Bronchial epithelial cell (primary cell): ENCODE measurements around the gene SORCS2. TPM values are rescaled to one million over a fixed set of nuclear protein-coding genes. Genes with fewer than 3 reads are reported as not detected.

ENCODE experiments used
- DNase-seq: peaks from one replicate; pipeline ENCODE4 v3.0.0-alpha.2; 2010; ENCODE audit warnings: low read depth
- FAIRE-seq: peaks from 2 replicates; lab custom pipeline; 2011; peaks lifted over from hg19 to GRCh38; lab: Jason Lieb, UNC
- H3K27me3 ChIP-seq: 2 replicates; pipeline ENCODE4 v1.5.1; 2011; ENCODE audit warnings: low read length; ENCODE audit not compliant: control insufficient read depth, insufficient read depth
- H3K36me3 ChIP-seq: 2 replicates; pipeline ENCODE4 v1.5.1; 2011; ENCODE audit warnings: low read length; ENCODE audit not compliant: control insufficient read depth, insufficient read depth
- H3K4me3 ChIP-seq: 2 replicates; pipeline ENCODE4 v1.5.1; 2011; ENCODE audit warnings: mild to moderate bottlenecking, low read depth, low read length, control low read depth
- total RNA-seq: library from RNA; depleted of rRNA; stranded (reverse); fragments of >200 nt; gene quantifications from 2 replicates; pipeline ENCODE4 v1.2.1, GENCODE V29; 2014
- TF ChIP-seq, protein P1 (sequence below): IDR thresholded peaks from 2 replicates; pipeline ENCODE4 v1.5.1; 2011; ENCODE audit warnings: mild to moderate bottlenecking, moderate library complexity, low read length, control low read depth, inconsistent platforms; ENCODE audit not compliant: insufficient read depth, severe bottlenecking

Gene SORCS2
- total RNA-seq, 1 donor from 2014 or later = under 0.01 TPM

DNA sequence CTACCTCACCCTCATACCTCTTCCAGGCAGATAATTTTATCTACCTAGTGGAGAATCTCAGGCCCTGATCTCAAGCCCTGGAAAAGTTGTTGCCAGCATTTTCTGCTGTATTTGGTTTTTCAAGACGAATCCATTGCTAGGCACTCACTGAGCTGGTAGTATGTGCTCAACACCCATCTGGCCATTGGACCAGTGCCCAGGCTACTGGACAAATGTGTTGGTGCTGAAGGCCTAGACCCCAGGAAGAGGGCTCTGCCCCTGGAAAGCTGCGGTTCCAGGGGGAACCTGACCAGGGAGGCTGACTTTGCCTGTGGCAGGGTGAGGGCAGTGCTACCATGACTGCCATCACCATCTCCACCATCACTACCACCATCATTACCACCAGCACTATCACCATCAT, 170.0 kb downstream of the SORCS2 start:
- Histone ChIP-seq H3K36me3 (no peaks in the 10 kb centered on the region), H3K4me3 (no peak overlapping the region), H3K27me3 (peaks cover 6% of the 10 kb centered on the region)
- DNase-seq (no peak), FAIRE-seq (peak; percentile 18)
- TF ChIP-seq, protein P1, sequence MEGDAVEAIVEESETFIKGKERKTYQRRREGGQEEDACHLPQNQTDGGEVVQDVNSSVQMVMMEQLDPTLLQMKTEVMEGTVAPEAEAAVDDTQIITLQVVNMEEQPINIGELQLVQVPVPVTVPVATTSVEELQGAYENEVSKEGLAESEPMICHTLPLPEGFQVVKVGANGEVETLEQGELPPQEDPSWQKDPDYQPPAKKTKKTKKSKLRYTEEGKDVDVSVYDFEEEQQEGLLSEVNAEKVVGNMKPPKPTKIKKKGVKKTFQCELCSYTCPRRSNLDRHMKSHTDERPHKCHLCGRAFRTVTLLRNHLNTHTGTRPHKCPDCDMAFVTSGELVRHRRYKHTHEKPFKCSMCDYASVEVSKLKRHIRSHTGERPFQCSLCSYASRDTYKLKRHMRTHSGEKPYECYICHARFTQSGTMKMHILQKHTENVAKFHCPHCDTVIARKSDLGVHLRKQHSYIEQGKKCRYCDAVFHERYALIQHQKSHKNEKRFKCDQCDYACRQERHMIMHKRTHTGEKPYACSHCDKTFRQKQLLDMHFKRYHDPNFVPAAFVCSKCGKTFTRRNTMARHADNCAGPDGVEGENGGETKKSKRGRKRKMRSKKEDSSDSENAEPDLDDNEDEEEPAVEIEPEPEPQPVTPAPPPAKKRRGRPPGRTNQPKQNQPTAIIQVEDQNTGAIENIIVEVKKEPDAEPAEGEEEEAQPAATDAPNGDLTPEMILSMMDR = no peak

GRCh38 chr4:7362862-7363430, 170.6 kb downstream of the SORCS2 start:
- no peak for FAIRE-seq
- Histone ChIP-seq H3K36me3 (no peaks in the 10 kb centered on the region), H3K27me3 (peaks cover 6% of the 10 kb centered on the region), H3K4me3 (no peak overlapping the region)
- TF ChIP-seq, protein P1 = no peak
- no peak for DNase-seq

DNA sequence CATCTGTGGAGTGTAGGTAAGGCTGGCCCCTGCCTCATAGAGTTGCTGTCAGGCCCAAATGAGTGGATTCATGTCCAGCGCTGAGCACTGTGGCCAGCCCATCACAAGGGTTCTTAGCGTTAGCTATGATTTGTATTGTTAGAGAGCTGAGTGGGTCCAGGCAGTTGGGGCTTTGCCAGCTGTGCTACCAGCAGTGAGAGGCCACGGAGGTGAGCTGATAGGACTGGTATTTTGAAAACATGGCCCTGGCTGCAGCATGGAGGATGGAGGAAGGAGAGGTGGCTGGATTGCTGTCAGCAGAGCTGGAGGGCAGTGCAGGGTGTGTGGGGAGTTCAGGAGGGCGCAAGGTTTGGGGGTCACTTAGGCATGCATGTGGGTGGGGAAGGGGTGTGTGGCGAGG, 172.6 kb downstream of the SORCS2 start:
- TF ChIP-seq, protein P1 = no peak
- FAIRE-seq = no peak
- Histone ChIP-seq H3K4me3 (no peak overlapping the region), H3K36me3 (no peaks in the 10 kb centered on the region), H3K27me3 (peaks cover 6% of the 10 kb centered on the region)
- DNase-seq = no peak

DNA sequence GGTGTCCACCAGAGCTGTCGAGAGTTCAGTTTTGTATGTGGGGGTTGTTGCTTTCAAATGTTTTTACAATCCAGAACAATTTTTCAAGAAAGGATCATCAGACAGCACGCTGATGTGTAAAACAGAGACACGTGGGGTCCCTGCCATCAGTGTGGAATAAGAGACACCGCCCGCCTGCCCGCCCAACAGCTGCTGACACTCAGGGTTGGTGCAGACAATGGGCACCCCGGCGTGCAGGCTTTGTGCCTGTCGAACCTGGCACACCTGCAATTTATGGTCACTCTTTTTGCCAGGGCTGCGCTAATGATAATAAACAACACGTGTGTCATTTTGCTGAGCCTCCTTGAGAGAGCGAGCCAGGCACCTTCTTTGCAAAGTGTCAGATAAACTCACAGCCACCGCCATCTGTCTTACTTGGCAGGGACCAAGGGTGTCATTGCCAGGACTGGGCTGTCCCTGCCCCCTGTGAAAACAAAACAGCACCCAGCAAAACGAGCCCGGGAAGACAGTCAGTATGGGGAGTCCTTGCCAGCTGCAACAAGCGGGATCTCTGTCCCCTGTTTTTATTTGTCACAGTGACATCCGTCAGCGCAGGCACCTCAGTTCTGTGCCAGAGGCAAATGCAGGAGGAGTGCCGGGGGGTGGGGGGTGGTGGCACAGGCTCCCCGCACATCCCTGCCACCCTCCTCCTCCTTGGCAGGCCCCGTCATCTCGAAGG, 173.3 kb downstream of the SORCS2 start:
- FAIRE-seq (no peak), DNase-seq (no peak)
- TF ChIP-seq, protein P1 = no peak
- no peaks in the 10 kb centered on the region for H3K36me3 ChIP-seq
- H3K27me3 ChIP-seq = peaks cover 6% of the 10 kb centered on the region
- H3K4me3 ChIP-seq = no peak overlapping the region

DNA sequence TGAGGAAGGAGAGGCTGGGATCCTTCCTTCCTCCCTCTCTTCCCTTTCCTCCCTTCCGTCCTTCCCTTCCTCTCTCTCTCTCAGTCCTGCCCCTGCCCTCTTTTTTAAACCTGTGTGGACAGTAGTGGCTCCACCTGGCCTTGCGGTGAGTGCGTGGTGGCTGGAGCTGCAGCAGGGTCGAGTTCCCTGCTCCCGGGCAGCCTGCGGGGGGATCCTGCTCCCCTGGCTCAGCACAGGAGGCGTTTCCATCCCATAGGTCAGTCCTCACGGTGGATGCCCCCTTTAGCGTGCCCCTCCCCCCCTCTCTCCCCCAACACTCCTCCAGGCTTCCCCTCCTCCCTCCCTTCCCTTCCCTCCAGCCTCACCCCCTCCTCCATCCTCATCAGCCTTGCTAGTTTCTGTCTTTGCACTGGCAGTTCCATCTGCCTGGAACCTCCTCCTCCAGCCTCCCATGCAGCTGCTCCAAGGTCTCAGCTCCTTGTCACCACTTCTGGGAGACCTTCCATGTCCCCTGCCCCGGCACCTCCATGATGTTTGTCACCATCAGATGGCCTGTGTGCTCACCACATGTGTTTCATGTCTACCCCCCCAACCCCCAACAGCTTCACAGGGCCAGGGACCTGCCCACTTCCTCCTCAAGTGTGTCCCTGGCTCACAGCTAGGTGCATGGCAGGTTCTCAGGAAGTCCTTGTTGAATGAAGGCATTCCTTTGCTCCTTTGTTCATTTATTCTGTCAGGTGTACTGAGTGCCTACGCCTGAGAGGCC, 174.0 kb downstream of the SORCS2 start:
- FAIRE-seq = no peak

More for the DNA sequence above, 174.0 kb downstream of the SORCS2 start:
- no peak for DNase-seq
- Histone ChIP-seq H3K27me3 (peaks cover 6% of the 10 kb centered on the region), H3K4me3 (no peak overlapping the region), H3K36me3 (no peaks in the 10 kb centered on the region)
- TF ChIP-seq, protein P1 = no peak
